Measurements from ENCODE around the gene WDR37.
A peak's percentile ranks its signal among the peaks of the same experiment; 100 is the strongest.
"Not testable (repeated sequence)": the region's sequence is repeated elsewhere in the genome, so short reads cannot be mapped to it uniquely, and the experiment has no call there.

Gene WDR37

DNA sequence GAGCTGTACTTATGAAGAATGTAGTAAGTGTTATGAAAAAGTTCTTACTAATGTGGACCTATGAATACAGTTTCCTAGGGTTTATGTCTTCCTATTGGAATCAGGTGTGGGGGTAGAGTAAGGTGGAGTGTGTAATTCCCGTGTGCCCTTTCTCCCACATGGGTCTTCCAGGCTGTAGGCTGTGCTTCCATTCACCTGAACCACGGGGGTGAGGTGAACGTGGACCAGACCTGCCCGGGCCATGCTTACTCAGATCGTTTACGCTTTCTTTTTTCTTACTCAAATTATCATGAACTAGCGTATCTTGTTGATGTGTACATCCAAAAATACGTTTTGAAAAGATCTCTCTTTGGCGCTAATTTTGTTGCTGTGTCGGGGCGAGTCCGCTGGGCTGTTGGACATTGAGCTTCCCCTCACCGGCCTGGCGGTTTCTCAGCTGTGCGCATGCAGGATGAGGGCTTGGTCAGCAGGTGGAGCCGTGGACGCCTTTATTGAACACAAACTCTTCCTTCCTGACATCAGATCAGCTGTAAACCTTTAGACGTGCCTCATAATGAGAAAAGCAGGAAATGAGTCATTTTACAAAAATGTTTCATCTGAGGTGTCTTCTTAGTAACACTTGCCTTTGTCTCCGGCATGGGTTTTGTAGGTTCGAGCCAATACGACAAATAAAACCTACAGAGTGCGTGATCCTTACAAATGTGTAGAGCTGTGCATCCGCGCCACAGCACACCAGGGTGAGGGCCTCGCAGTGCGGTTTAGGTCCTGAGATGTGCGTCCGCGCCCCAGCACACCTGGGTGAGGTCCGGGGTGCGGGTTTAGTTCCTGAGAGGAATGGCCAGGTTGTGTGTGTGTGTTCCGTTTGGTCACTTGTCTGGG is 53.8 kb downstream of the WDR37 start:
- peak in 1 of 2 donors; percentile 23 for DNase-seq

DNA sequence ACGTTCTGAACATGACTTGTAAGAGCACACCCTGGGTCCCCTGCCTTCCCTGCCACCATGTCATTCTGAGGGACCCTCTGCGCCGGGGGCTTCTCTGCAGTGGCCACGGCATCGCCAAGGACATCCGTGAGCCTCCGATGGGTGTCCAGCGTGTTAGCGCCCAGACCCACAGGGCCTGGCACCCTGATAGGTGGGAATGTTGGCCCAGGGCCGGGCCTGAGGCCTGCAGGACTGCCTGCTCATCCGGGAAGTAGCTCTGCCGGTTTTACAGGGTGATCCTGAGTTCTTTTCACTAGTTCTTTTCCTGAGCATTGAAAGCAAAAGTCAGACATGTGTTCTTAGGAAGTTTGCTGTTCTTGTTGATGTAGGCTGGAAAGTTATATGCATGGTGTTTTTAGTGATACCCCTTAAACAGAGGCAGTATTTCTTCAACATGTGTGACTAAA is 54.5 kb downstream of the WDR37 start:
- no peak for DNase-seq

DNA sequence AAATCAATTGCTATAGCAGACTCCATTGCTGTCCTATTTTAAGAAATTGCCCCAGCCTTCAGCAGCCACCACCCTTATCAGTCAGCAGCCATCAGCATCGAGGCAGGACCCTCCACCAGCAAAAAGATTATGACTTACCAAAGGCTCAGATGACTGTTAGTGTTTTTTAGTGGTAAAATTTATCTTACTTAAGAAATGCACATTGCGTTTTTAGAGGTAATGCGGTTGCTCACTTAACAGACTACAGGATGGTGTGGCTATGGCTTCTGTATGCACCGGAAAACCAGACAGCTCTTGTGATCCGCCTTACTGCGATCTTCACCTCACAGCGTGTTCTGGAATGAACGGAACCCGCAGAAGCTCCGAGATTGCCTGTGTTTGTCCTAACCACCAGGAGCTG is 58.1 kb downstream of the WDR37 start:
- DNase-seq: no peak

DNA sequence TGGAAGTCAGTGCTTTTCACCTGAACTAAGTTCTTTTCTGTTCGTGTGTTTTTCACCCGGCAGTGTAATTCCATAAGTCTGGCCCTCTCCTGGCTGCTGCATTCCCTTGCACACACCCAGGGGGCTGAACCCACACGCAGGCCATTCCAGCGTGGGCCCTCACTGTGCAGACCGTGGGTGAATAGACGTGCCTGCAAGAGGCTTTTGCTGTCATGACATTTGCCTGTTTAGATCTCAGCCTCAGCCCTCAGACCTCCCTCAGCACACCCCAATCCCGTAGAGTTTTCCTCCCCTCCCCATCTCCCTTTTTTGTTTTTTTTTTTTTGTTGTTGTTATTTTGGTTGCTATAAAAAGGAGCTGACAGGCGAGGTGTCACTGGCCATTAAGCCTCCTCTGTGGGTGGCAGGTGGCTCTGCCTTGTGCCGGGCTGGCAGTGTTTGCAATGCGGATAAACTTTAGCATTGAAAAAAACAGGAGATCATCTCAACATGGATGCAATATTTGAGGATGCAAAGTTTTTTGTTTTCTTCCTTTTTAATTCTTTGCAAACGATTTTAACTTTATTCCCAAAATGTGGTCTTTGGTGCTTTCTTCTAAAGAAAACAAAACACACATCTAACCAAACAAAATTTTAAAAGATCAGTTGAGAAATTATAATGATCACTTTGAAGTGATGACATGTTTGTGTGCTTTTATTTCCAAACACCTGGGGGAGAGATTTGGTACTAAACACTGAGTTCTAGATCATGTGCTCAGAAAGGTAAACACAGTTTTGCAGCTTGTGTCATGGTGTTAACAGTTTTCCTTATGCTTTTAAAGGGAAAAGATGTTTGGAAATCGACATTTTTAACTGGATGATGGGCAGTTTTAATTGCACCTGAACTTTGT is 58.8 kb downstream of the WDR37 start:
- no peak for DNase-seq

DNA sequence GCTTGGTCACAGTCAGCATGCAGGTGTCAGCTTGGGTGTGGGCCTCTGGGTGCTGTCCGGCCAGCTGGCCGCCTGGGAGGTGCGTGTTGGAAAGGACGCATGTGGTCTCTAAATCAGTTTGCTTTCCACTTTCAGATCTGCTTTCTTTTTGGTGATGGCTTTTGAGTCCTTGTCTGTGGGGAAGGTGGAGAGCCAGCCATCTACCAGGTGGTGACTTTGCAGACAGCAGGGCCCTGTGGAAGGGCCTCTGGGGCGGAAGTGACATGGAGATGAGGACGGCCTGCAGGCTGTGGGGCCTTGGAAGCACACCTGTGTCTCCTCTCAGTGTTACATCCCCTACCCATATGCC is 59.4 kb downstream of the WDR37 start:
- DNase-seq: no peak

DNA sequence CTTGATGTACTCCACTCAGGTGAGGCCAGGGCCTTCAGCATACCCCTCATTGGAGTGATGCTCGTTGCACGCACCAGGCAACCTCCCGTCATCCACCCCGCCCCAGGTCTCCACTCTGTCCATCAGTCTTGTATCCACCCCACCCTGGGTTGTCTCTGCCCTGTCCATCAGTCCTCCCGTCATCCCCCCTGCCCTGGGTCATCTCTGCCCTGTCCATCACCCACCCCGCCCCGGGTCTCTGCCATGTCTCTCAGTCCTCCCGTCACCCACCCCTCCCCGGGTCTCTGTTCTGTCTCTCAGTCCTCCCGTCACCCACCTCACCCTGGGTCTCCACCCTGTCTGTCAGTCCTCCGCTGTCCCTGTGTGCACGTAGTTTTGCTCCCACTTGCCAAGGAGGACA is 59.9 kb downstream of the WDR37 start:
- no peak for DNase-seq

DNA sequence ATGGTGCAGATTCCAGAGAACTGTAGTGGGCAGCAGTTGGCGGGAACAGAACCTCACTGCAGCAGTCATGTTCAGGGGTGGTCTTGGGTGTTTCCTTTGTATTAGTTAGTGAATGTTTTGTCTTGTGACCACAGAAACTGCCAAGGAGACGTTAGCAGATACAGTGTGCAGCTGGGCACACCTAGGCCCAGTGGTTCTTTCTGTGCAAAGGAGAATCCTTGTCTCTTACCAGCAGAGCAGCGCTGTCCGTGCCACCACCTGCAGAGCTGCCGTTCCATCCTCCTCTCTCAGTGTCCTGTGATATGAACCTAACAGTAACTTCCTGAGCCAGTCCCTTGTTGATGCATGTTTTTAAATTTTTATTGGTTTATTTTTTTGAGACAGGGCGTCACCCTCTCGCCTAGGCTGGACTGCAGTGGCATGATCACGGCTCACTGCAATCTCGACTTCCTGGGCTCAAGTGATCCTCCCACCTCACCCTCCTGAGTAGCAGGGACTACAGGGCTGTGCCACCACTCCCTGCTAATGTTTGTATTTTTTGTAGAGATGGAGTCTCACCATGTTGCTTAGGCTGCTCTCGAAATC is 60.6 kb downstream of the WDR37 start:
- no peak for DNase-seq

DNA sequence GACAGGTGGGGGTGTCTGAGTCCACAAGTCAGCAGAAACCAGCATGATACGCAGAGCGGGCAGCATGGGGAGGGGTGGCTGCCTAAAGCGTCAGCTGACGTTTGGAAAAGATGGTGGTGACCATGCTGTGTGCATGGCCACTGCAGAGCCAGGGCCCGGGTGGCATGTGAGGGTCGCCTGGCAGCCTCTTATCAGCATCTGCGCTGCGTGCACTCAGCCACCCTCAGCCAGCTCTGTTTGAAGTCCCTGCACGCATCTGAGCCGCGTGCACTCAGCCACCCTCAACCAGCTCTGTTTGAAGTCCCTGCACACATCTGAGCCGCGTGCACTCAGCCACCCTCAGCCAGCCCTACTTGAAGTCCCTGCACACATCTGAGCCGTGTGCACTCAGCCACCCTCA is 61.5 kb downstream of the WDR37 start:
- no peak for DNase-seq

DNA sequence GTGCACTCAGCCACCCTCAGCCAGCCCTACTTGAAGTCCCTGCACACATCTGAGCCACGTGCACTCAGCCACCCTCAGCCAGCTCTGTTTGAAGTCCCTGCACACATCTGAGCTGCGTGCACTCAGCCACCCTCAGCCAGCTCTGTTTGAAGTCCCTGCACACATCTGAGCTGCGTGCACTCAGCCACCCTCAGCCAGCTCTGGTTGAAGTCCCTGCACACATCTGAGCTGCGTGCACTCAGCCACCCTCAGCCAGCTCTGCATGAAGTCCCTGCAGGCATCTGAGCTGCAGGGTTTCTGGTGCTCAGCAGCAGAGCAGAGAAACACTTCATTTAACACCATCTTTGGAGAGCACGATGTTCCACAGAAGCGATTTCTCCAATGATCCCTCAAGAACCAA is 62.1 kb downstream of the WDR37 start:
- DNase-seq: not testable (repeated sequence)

DNA sequence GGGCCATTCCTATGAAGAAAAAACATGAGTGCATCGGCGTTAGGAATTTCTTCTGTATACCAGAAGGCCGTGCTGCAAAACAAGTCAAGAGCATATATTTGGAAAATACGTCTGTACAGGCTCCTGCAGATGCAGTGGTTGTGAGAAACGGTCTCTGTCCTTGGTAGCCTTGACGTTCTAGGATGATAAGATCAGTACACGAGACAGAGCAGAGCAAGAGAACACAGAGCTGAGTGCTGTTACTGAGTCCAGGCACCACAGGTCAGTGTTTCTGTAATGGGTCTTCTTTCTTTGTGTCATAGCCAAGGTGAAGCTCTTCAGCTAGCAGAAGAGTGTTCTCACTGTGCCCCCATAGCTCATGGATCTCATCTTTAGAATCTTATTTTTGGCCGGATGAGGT is 62.8 kb downstream of the WDR37 start:
- DNase-seq: no peak

DNA sequence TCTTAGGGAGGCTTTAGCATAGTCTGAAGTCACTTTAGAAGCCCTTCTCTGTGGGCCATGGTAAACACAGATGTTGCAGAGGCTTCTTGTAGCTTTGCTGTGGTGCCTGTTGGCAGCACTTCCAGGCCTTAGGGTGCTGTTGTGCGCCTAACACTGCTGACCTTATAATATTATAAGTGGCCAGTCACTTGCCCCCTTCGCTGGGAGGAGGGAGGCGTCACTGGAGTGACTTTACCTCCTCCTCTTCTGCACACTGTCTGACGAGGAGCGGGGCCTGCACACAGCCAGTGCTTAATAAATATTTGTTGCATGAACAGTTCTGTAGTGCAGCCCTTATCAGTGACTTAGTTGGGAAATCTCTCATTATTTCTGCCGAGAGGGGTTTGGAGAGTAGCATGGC is 63.3 kb downstream of the WDR37 start:
- no peak for DNase-seq

DNA sequence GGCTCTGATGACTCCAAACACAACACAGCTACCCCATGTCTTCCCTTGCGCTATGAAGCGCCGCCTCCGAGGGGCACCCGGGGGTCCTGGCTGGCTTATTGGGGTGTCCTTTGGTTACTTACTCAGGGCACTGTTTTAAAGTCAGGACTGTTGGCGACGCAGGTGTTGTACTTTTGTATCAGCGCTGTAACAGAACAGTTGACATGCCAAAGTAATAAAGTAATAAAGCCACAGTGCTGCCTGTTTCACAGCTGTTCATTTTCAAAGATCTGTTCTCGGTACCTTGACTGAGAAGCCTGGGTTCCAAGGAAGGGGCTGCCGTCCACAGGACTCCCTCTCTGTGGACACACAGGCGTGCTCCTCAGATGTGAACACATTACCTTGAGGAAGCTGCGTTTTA is 64.1 kb downstream of the WDR37 start:
- no peak for DNase-seq

DNA sequence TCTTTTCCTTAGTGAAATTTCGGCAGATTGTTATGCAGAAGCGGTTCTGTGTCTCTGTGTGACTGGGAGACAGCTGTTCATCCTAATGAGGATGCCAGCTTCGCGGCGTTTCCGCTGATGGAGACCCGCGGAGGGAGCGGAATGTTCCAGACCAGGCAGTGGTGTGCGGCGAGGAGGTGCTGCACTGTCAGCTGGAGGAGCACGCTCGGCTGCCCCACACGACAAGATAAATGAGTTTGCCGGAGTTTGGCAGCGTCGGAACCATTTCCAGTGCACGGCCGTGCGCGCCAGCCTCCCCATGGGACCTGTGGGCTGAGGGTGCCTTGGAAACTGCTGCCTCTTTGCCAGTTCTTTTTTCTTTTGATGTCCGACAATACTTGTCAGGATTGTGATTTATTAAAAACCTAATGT is 64.6 kb downstream of the WDR37 start:
- no peak for DNase-seq

DNA sequence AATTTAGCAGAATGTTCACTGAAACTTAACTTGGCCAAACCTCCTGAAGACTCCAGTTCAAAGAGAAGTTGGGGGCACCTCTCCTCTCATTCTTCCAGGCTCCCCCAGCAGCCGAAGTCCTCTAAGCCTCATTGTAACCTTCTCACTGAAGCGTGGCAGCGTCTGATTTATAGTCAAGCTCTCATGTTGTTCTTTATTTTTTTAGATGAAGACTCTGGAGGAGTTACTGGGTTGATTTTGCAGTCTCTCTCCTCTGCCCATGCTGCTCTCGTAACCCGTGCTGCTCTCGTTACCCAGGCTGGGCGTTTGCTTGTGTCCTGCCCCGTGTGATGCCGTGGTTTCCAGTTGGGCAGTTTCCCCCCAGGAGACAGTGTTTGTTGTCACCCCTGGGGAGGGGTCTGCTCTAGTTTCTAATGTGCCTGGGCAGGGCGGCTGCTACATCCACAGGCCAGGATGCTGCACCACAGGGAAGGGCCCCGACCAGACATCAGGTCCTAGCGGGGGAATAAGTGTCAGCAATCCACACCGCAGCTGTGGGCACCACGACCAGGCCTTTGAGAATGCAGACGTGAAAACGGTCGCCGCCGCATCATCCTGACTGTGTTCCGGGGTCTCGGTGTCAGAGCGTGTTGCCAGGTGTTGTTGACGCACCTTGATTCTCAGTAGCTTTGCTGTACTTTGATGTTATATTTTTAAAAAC is 65.2 kb downstream of the WDR37 start:
- DNase-seq: no peak

DNA sequence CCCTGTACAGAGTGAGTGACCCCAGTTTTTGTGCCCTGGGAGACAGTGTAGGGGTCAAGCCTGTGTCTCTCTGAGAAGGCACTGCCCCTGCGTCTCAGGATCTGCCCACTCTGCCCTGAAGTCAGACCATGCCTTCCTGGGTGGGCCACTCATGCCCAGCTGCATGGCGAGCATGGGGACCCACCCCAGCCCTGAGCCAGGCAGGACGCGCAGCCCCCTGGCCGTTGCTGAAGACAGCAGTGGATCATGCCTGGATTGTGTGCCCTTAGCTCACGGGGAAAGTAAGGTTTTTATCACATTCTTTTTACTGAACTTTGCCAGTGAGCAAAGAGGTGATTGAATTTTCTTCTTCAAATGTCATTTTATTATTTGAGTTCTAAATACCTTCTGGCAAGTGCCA is 66.2 kb downstream of the WDR37 start:
- DNase-seq: no peak

DNA sequence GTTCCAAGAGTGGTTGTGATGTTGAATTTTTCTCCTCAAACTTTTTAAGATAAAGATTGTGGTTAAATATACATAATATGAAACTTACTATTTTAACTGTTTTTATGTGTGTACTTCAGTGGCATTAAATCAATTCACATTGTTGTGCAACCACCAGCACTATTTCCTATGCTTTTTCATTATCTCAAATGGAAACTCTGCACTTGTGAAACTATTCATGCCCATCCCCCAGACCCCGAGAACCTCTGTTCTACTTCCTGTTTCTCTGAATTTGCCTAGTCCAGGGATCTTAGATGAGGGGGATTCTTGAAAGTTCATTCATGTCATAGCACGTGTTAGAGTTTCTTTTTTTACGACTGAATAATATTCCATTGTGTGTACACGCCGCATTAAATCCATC is 67.0 kb downstream of the WDR37 start:
- peak; percentile 82 to 90 for DNase-seq

DNA sequence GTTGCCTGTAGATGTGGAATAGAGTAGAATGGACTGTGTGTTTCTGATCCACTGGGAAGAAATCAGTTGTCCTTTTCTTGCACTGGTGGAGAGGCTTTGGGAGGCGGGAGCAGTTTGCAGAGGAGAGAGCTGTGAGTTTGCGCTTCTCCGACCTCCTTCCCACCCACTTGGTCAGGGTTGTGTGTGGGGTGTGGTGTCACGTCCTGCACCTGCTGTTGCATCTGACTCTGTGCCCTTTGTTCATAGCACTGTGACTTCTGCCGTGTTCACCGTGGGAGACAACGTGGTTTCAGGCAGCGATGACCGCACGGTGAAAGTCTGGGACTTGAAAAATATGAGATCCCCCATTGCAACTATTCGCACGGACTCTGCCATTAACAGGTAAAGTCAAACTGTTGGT is 67.8 kb downstream of the WDR37 start:
- DNase-seq: no peak

DNA sequence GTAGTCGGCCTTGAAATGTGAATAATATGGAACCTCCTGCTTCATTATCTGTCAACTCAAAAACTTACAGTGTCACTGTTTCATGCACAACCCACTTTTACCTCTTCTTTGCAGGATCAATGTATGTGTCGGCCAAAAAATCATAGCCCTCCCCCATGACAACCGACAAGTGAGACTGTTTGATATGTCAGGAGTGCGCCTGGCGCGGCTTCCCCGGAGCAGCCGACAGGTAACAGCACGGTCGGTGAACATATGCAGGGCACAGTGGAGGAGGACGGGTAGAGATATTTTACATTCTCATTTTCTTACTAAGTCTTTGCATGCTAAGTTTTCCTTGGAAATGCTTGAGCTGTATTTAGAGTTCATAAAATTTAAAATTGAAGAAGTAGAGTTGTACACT is 68.6 kb downstream of the WDR37 start:
- no peak for DNase-seq

DNA sequence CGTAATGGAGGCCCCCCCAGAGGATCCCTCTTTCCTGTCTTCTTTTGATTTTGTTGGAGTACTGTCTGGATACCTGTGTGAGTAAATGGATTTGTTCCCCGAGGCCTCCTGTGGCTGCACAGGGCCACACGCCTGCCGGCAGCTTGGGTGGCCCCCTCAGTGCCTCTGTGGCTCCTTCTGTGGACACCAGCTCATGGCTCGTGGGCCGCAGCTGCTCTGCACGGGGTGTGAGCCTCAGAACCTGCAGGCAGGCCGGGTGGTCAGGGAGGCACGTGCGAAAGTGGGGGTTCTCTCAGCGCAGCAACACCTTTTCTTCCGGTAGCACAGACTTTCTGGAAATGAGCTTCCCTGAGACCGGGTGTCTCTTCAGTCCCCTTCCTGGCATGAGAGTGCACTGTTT is 70.3 kb downstream of the WDR37 start:
- DNase-seq: no peak

DNA sequence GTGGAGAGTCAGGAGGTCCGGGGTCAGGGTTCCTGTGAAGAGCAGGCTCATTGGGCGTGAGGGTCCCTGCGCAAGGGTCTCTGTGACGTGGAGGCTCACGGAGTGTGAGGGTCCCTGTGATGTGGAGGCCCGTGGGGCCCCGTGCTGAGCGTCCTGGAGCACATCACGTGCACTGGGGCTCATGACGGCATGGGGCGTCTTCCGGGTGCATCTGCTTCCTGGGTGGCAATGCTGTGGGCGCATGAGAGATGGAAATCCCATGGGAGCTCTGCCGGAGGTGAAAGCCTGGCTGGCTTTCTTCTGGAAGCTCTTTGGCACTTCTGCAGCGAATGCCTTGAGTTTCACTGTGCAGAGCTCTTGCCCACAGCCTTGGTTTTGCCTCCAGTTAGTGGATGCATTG is 71.4 kb downstream of the WDR37 start:
- no peak for DNase-seq

DNA sequence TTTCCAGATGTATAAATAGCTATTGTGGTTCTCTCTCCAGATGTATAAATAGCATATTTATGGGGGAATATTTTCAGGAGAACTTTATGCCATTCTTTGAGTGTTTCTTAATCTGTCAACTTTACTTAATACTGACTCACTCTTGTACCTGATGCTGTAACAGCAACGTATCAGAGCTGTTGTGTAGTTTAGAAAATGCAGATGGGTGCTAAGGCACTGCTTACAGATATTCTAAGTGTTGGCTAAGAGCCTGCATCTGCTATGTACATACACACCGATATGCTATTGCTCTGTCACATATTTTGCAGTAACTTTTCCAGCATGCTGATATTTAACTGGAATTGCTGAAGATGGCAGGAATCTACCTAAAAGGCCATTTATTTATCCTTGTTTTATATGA is 71.9 kb downstream of the WDR37 start:
- no peak for DNase-seq

DNA sequence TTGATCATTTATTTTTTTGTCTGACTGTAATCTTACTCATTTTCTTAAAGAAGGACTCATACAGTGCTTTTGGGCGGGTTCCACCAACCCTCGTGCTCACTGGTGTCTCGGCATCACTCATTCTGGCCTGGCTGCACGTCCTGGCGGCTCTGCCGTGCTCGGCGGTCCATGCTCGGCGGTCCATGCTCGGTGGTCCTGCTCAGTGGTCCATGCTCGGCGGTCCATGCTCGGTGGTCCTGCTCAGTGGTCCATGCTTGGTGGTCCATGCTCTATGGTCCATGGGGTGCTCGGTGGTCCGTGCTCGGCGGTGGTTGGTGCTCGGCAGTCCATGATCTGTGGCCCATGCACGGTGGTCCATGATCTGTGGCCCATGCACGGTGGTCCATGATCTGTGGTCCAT is 72.5 kb downstream of the WDR37 start:
- DNase-seq: no peak

DNA sequence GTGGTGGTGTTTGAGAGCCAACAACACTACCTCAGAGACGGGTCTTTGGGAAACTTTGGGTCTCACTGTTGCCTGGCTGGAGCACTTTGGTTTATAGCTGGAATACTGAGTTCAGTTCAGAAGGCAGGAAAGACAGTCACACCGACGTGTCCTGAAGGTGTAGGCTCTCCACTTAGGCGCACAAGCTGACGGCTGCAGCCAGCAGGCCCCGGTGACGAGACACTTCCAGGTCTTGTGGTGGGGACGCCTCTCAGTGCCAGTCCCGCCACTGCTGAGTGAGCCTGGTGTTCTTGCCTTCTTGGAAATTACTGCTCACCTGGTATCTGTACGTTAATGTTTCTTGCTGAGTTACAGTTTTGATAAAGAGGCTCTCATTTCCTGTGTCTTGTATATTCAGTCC is 74.0 kb downstream of the WDR37 start:
- DNase-seq: no peak

Measured in inflammatory macrophage treated with lipopolysaccharide for 1 hour (primary cell).